Endothelial cell of umbilical vein (primary cell): ENCODE measurements around the gene SLC27A2. TPM values are rescaled to one million over a fixed set of nuclear protein-coding genes. Genes with fewer than 3 reads are reported as not detected.

Experiments used
- BruUV-seq: library from RNA; stranded (reverse); fragments of 400-500 nt; replicated peaks from 2 replicates; lab custom pipeline; 2021; lab: Mats Ljungman, UMichigan
- CTCF ChIA-PET: fragments of 300-600, 350-600 bp; sonication (Branson Sonifier 250); formaldehyde crosslinking; loops from one replicate; lab custom pipeline; 2021; ENCODE audit warnings: antibody characterized with exemption, inconsistent platforms; lab: Charles Lee
- POLR2A ChIA-PET: fragments of 300-600, 350-600 bp; sonication (Branson Sonifier 250); formaldehyde crosslinking; loops from one replicate; lab custom pipeline; 2021; ENCODE audit warnings: antibody characterized with exemption, inconsistent platforms; lab: Charles Lee
- DNase-seq: peaks from one replicate; pipeline ENCODE4 v3.0.0-alpha.2; 2011; ENCODE audit warnings: low read depth, low spot score
- FAIRE-seq: peaks from 2 replicates; lab custom pipeline; 2011; peaks lifted over from hg19 to GRCh38; lab: Jason Lieb, UNC
- H2AFZ ChIP-seq: 2 replicates; pipeline ENCODE4 v1.6.0; 2012; ENCODE audit warnings: low read depth, low read length, control low read depth, inconsistent platforms
- H3K27ac ChIP-seq: 2 replicates; pipeline ENCODE4 v1.5.1; 2011; ENCODE audit warnings: low read depth, mild to moderate bottlenecking, control low read depth, low read length, moderate library complexity; ENCODE audit not compliant: insufficient read depth
- H3K27me3 ChIP-seq, 2 experiments: 2 replicates each; pipeline versions ENCODE4 v1.6.0 to v1.6.1; 2011; ENCODE audit warnings: low read length in 2 of 2, mixed read lengths in 1 of 2; ENCODE audit not compliant: control insufficient read depth in 2 of 2, insufficient read depth in 2 of 2
- H3K36me3 ChIP-seq, 2 experiments: 2 replicates in 1 of 2; 3 replicates in 1 of 2; pipeline ENCODE4 v1.5.1; 2011; ENCODE audit warnings: low read length in 2 of 2, mild to moderate bottlenecking in 1 of 2, moderate library complexity in 1 of 2; ENCODE audit not compliant: control insufficient read depth in 2 of 2, insufficient read depth in 2 of 2; ENCODE audit errors: extremely low read depth in 1 of 2
- H3K4me1 ChIP-seq: 3 replicates; pipeline ENCODE4 v1.5.1; 2011; ENCODE audit warnings: mild to moderate bottlenecking, low read length; ENCODE audit not compliant: control insufficient read depth, insufficient read depth; ENCODE audit errors: extremely low read depth
- H3K4me2 ChIP-seq: 2 replicates; pipeline ENCODE4 v1.6.1; 2011; ENCODE audit warnings: low read length, control low read depth, mixed read lengths; ENCODE audit not compliant: insufficient read depth
- H3K4me3 ChIP-seq, 3 experiments: fragments of 200-600 bp in 1 of 3; sonication (generic), shearing (Covaris generic) in 1 of 3; replicated peaks in 1 of 3; 2 replicates each; pipeline ENCODE4 v1.5.1; 2011 to 2016; ENCODE audit warnings: control low read depth in 3 of 3, low read length in 3 of 3, mild to moderate bottlenecking in 2 of 3, inconsistent platforms in 1 of 3, low read depth in 1 of 3, moderate library complexity in 1 of 3; ENCODE audit not compliant: insufficient read depth in 1 of 3
- H3K79me2 ChIP-seq: 2 replicates; pipeline ENCODE4 v1.6.0; 2012; ENCODE audit warnings: low read length, inconsistent platforms; ENCODE audit not compliant: control insufficient read depth, insufficient read depth
- H3K9ac ChIP-seq: replicated peaks from 2 replicates; pipeline ENCODE3; 2011; ENCODE audit warnings: low read length, control low read depth; ENCODE audit not compliant: insufficient read depth; ENCODE audit errors: extremely low read depth
- H3K9me1 ChIP-seq: replicated peaks from 3 replicates; pipeline ENCODE4 v1.6.0; 2011; ENCODE audit warnings: mild to moderate bottlenecking, low read length; ENCODE audit not compliant: control insufficient read depth, insufficient read depth; ENCODE audit errors: extremely low read depth
- H3K9me3 ChIP-seq: replicated peaks from 2 replicates; pipeline ENCODE4 v1.5.1; 2012; ENCODE audit warnings: low read length, inconsistent platforms; ENCODE audit not compliant: control insufficient read depth, insufficient read depth
- H4K20me1 ChIP-seq: replicated peaks from 2 replicates; pipeline ENCODE3; 2011; ENCODE audit warnings: mild to moderate bottlenecking, low read length; ENCODE audit not compliant: control insufficient read depth, insufficient read depth; ENCODE audit errors: extremely low read depth
- CTCF ChIP-seq, 2 donors: IDR thresholded peaks; 1 replicate in 1 of 2; 2 replicates in 1 of 2; pipeline ENCODE4 v1.5.1; 2011; ENCODE audit warnings: low read length in 2 of 2, mild to moderate bottlenecking in 2 of 2, moderate library complexity in 2 of 2, control low read depth in 1 of 2, inconsistent platforms in 1 of 2, low read depth in 1 of 2; ENCODE audit not compliant: insufficient read depth in 1 of 2; ENCODE audit errors: extremely low read depth in 1 of 2
- EZH2 ChIP-seq: IDR thresholded peaks from 2 replicates; pipeline ENCODE4 v1.6.1; 2012; ENCODE audit warnings: borderline replicate concordance, low read depth, mild to moderate bottlenecking, moderate library complexity, low read length, inconsistent platforms; ENCODE audit not compliant: severe bottlenecking
- FOS ChIP-seq: IDR thresholded peaks from 2 replicates; pipeline ENCODE4 v1.6.1; 2011; ENCODE audit warnings: mild to moderate bottlenecking, low read length, moderate library complexity, borderline replicate concordance; ENCODE audit not compliant: insufficient read depth
- GATA2 ChIP-seq: IDR thresholded peaks from 2 replicates; pipeline ENCODE4 v1.7.0; 2011; ENCODE audit warnings: low read depth, mild to moderate bottlenecking, moderate library complexity, mixed read lengths, low read length; ENCODE audit not compliant: insufficient read length, insufficient read depth
- JUN ChIP-seq: IDR thresholded peaks from 2 replicates; pipeline ENCODE4 v1.6.1; 2011; ENCODE audit warnings: borderline replicate concordance, low read depth; ENCODE audit not compliant: insufficient read length, insufficient read depth
- MAX ChIP-seq: IDR thresholded peaks from 2 replicates; pipeline ENCODE4 v1.6.1; 2011; ENCODE audit not compliant: insufficient read depth, insufficient read length
- MYC ChIP-seq: IDR thresholded peaks from one replicate; pipeline ENCODE4 v1.6.1; 2011; ENCODE audit warnings: mild to moderate bottlenecking, low read depth, low read length
- POLR2A ChIP-seq: IDR thresholded peaks from 2 replicates; pipeline ENCODE4 v1.6.1; 2012; ENCODE audit warnings: low read depth, mild to moderate bottlenecking, control low read depth, low read length
- POLR2AphosphoS5 ChIP-seq: IDR thresholded peaks from 2 replicates; pipeline ENCODE4 v1.6.1; 2012; ENCODE audit warnings: low read depth, mild to moderate bottlenecking, control low read depth, low read length, moderate library complexity; ENCODE audit not compliant: insufficient read depth
- dilution Hi-C: fragments of 300-500 bp; cut with MboI; formaldehyde crosslinking; loops from one replicate; pipeline ENCODE4 v1.15.0; 2019; ENCODE audit warnings: low sequenced_read_pairs; ENCODE audit not compliant: extremely low pct_ligation_motif_present
- intact Hi-C: fragments of 100-400 bp; cut with micrococcal nuclease; formaldehyde crosslinking; loops from one replicate; pipeline ENCODE4 v1.10.0; 2022
- polyA plus RNA-seq, 4 experiments: library from polyadenylated mRNA; depleted of rRNA in 3 of 4; stranded (reverse) in 3 of 4; unstranded in 1 of 4; fragments of >200 nt; gene quantifications; 2 replicates each; pipeline versions ENCODE4 v1.2.1 to v1.2.3, GENCODE V29; 2011 to 2012; ENCODE audit warnings: missing spikeins in 1 of 4
- total RNA-seq: library from RNA; stranded (reverse); gene quantifications from 2 replicates; pipeline ENCODE4 v1.2.3, GENCODE V29; 2021

SLC27A2 gene
- total and polyA plus RNA-seq, 2 donors (not counting 3 experiments of a cell fraction or from before 2014, with no cell fraction given), result not detected

GRCh38 chr15:50227076-50227475, 45.1 kb downstream of the SLC27A2 start:
- Histone ChIP-seq H4K20me1 (no peaks in the 10 kb centered on the region), H3K79me2 (no peaks in the 10 kb centered on the region), H3K9me1 (no peaks in the 10 kb centered on the region), H3K27ac (no peak overlapping the region), H3K4me2 (no peak overlapping the region), H3K9me3 (no peaks in the 10 kb centered on the region), H3K4me3 (no peak overlapping the region), H2AFZ (no peak overlapping the region), H3K9ac (no peak overlapping the region), H3K27me3 (peaks cover under 1 to 2% of the 10 kb centered on the region in 2 experiments), H3K36me3 (no peaks in the 10 kb centered on the region), H3K4me1 (no peaks in the 10 kb centered on the region)
- ChIA-PET POLR2A (no interaction called here), CTCF (no interaction called here)
- TF ChIP-seq GATA2 (no peak), MAX (no peak), POLR2AphosphoS5 (no peak), JUN (no peak), POLR2A (no peak), CTCF (IDR thresholded peaks at IDR 0.05; ENCODE audit: extremely low read depth in 1 of 2, insufficient read depth in 1 of 2, low read depth in 1 of 2, low read length in 2 of 2) (no peak), EZH2 (no peak), FOS (no peak), MYC (no peak)
- DNase-seq, result no peak
- dilution Hi-C loops (no loop called here), intact Hi-C loops (no loop called here)
- FAIRE-seq, result no peak
- no TSS peak for BruUV-seq
